HCT116 (cell line): ENCODE results near the gene ANXA2R. TPM values are rescaled to one million over a fixed set of nuclear protein-coding genes. Genes with fewer than 3 reads are reported as not detected.
"Not testable (repeated sequence)": the region's sequence is repeated elsewhere in the genome, so short reads cannot be mapped to it uniquely, and the experiment has no call there.

ENCODE experiments used
- ATAC-seq: fragments of 200-7000 bp; cut with Tn5 transposase; 2 replicates; pipeline ENCODE4 v1.9.1; 2020; ENCODE audit warnings: mild to moderate bottlenecking, moderate library complexity
- BruUV-seq: library from RNA; stranded (reverse); fragments of 400-500 nt; replicated peaks from 2 replicates; lab custom pipeline; 2021; lab: Mats Ljungman, UMichigan
- CTCF ChIA-PET: fragments of 300-600 bp; sonication (Branson Sonifier 250); formaldehyde crosslinking; loops from one replicate; lab custom pipeline; 2021; ENCODE audit warnings: antibody characterized with exemption; lab: Charles Lee
- POLR2A ChIA-PET: fragments of 300-600, 350-600 bp; sonication (Branson Sonifier 250); formaldehyde crosslinking; loops from one replicate; lab custom pipeline; 2021; ENCODE audit warnings: antibody characterized with exemption; lab: Charles Lee
- RAD21 ChIA-PET, 2 experiments: fragments of 300-600 bp; sonication (Branson Sonifier 250); formaldehyde crosslinking; loops; one replicate each; lab custom pipeline; 2023; ENCODE audit warnings: low total read pairs in 2 of 2; ENCODE audit not compliant: uncharacterized antibody in 2 of 2, unreplicated experiment in 2 of 2, low non-redundant PET in 1 of 2; lab: Charles Lee
- DNase-seq: peaks from one replicate; pipeline ENCODE4 v3.0.0-alpha.2; 2010; ENCODE audit warnings: low read depth, low spot score
- H2AFZ ChIP-seq: fragments of 200-600 bp; shearing (Covaris generic), sonication (generic); 2 replicates; pipeline ENCODE4 v1.6.1; 2017; ENCODE audit warnings: low read depth, mixed run types, mixed read lengths, antibody characterized with exemption, low read length; ENCODE audit not compliant: poor library complexity, severe bottlenecking
- H3K27ac ChIP-seq: 2 replicates; pipeline ENCODE4 v1.5.1; 2012; ENCODE audit warnings: low read depth, low read length
- H3K27me3 ChIP-seq: fragments of 200-600 bp; sonication (generic); 2 replicates; pipeline ENCODE4 v1.6.1; 2016; ENCODE audit warnings: mixed run types, low read length, mixed read lengths; ENCODE audit not compliant: insufficient read depth
- H3K36me3 ChIP-seq, 2 experiments: fragments of 200-500 bp in 1 of 2; fragments of 200-600 bp in 1 of 2; sonication (Bioruptor generic) in 1 of 2; sonication (generic) in 1 of 2; 2 replicates each; pipeline versions ENCODE4 v1.5.1 to v1.6.1; 2014 to 2016; ENCODE audit warnings: low read length in 2 of 2, inconsistent platforms in 1 of 2, mixed read lengths in 1 of 2, mixed run types in 1 of 2; ENCODE audit not compliant: insufficient read depth in 2 of 2, control insufficient read depth in 1 of 2
- H3K4me1 ChIP-seq, 2 experiments: fragments of 200-600 bp in 1 of 2; sonication (generic) in 1 of 2; 2 replicates each; pipeline versions ENCODE4 v1.5.1 to v1.6.1; 2012 to 2017; ENCODE audit warnings: low read length in 2 of 2, inconsistent platforms in 1 of 2, mild to moderate bottlenecking in 1 of 2, mixed read lengths in 1 of 2, mixed run types in 1 of 2, moderate library complexity in 1 of 2; ENCODE audit not compliant: insufficient read depth in 2 of 2, control insufficient read depth in 1 of 2
- H3K4me2 ChIP-seq: fragments of 200-600 bp; sonication (generic); 2 replicates; pipeline ENCODE4 v1.6.1; 2017; ENCODE audit warnings: mixed run types, low read length, mixed read lengths
- H3K4me3 ChIP-seq, 2 experiments: fragments of 200-600 bp in 1 of 2; sonication (generic) in 1 of 2; replicated peaks in 1 of 2; 2 replicates each; pipeline ENCODE4 v1.5.1; 2011 to 2016; ENCODE audit warnings: low read length in 2 of 2, control low read depth in 1 of 2, low read depth in 1 of 2, mild to moderate bottlenecking in 1 of 2, mixed read lengths in 1 of 2, mixed run types in 1 of 2
- H3K79me2 ChIP-seq: fragments of 200-600 bp; sonication (generic); 2 replicates; pipeline ENCODE4 v1.6.1; 2017; ENCODE audit warnings: mild to moderate bottlenecking, mixed run types, low read length, moderate library complexity, mixed read lengths; ENCODE audit not compliant: insufficient read depth
- H3K9ac ChIP-seq: fragments of 200-600 bp; sonication (generic); 2 replicates; pipeline ENCODE4 v1.6.1; 2016; ENCODE audit warnings: low read length, mixed read lengths
- H3K9me2 ChIP-seq: fragments of 200-600 bp; sonication (generic), shearing (Covaris generic); 2 replicates; pipeline ENCODE4 v1.6.1; 2017; ENCODE audit warnings: mixed run types, mild to moderate bottlenecking, moderate library complexity; ENCODE audit not compliant: insufficient read depth
- H3K9me3 ChIP-seq, 2 experiments: fragments of 200-500 bp in 1 of 2; fragments of 200-600 bp in 1 of 2; sonication (Bioruptor generic) in 1 of 2; sonication (generic) in 1 of 2; 2 replicates each; pipeline ENCODE4 v1.6.1; 2014 to 2017; ENCODE audit warnings: low read length in 2 of 2, mixed read lengths in 2 of 2, inconsistent platforms in 1 of 2, low read depth in 1 of 2, mild to moderate bottlenecking in 1 of 2, mixed run types in 1 of 2, moderate library complexity in 1 of 2; ENCODE audit not compliant: control insufficient read depth in 1 of 2, insufficient read depth in 1 of 2
- H4K20me1 ChIP-seq: fragments of 200-600 bp; sonication (generic), shearing (Covaris generic); 2 replicates; pipeline ENCODE4 v1.6.1; 2017; ENCODE audit warnings: mixed run types, mild to moderate bottlenecking, moderate library complexity; ENCODE audit not compliant: insufficient read depth
- CBX3 ChIP-seq: IDR thresholded peaks from 2 replicates; pipeline ENCODE4 v1.6.1; 2012; ENCODE audit warnings: low read depth
- ELF1 ChIP-seq: IDR thresholded peaks from 2 replicates; pipeline ENCODE4 v1.6.1; 2012; ENCODE audit warnings: low read depth, borderline replicate concordance
- POLR2A ChIP-seq: IDR thresholded peaks from 2 replicates; pipeline ENCODE4 v1.7.0; 2011; ENCODE audit warnings: borderline replicate concordance; ENCODE audit not compliant: insufficient read depth, insufficient read length; ENCODE audit errors: extremely low read depth
- TCF7L2 ChIP-seq: IDR thresholded peaks from 2 replicates; pipeline ENCODE4 v1.7.0; 2011; ENCODE audit warnings: borderline replicate concordance, inconsistent platforms; ENCODE audit not compliant: insufficient read depth, insufficient read length; ENCODE audit errors: extremely low read depth
- ZFX ChIP-seq: fragments of 450-650 bp; IDR thresholded peaks from 2 replicates; pipeline ENCODE4 v1.6.1; 2017
- intact Hi-C: fragments of 100-400 bp; cut with micrococcal nuclease; formaldehyde crosslinking; loops from 2 replicates; pipeline ENCODE4 v1.10.0; 2022
- total RNA-seq: library from RNA; stranded (reverse); gene quantifications from one replicate; pipeline ENCODE4 v1.2.1, GENCODE V29; 2021; ENCODE audit not compliant: unreplicated experiment
- TF ChIP-seq, protein P1 (sequence below): IDR thresholded peaks from 2 replicates; pipeline ENCODE4 v1.6.1; 2012
- TF ChIP-seq, protein P2 (sequence below), 3 experiments: fragments of 200-600 bp in 1 of 3; sonication (generic) in 1 of 3; IDR thresholded peaks in 2 of 3; conservative IDR thresholded peaks in 1 of 3; 2 replicates each; pipeline ENCODE4 v1.5.1; 2012 to 2017; ENCODE audit warnings: low read depth in 2 of 3, low read length in 2 of 3, antibody characterized with exemption in 1 of 3, borderline replicate concordance in 1 of 3, control low read depth in 1 of 3, mild to moderate bottlenecking in 1 of 3, mixed read lengths in 1 of 3, mixed run types in 1 of 3, moderate library complexity in 1 of 3; ENCODE audit not compliant: insufficient read depth in 1 of 3

Gene ANXA2R
- total RNA-seq, 1 experiment from 2014 or later, result 0.37 TPM

DNA sequence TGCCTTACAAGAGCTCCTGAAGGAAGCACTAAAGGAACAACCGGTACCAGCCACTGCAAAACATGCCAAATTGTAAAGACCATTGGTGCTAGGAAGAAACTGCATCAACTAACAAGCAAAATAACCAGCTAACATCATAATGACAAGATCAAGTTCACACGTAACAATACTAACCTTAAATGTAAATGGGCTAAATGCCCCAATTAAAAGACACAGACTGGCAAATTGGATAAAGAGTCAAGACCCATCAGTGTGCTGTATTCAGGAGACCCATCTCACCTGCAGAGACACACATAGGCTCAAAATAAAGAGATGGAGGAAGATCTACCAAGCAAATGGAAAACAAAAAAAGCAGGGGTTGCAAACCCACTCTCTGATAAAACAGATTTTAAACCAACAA is 15.0 kb upstream of the ANXA2R start:
- RAD21 ChIA-PET, H3K4me2 ChIP-seq, CTCF ChIA-PET, H3K9ac ChIP-seq, H3K27ac ChIP-seq, POLR2A ChIA-PET, ATAC-seq, H3K9me3 ChIP-seq, H3K36me3 ChIP-seq, intact Hi-C loops, DNase-seq, H3K79me2 ChIP-seq, BruUV-seq, H3K27me3 ChIP-seq, H4K20me1 ChIP-seq, H3K4me3 ChIP-seq, H3K9me2 ChIP-seq, H2AFZ ChIP-seq, H3K4me1 ChIP-seq: not testable (repeated sequence)

DNA sequence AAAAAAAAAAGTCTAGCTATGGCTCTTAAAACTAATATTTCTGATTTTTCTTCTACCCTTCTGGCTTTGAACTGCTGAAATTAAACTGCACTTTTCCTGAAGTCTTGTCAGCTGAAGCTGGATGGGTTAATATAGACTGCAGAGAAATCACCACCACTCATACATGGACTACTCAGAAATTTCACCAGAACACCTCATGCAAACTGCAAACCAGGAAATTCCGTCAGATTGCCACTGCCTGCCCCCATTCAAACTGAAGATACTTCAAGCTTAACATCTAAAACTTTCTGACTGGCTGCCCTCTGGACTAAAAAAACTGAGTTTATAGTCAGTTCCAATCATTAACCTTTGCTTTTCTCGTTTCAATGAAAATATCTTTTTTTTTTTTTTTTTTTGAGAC is 11.6 kb upstream of the ANXA2R start:
- CTCF ChIA-PET, result no interaction called here

More for the DNA sequence above, 11.6 kb upstream of the ANXA2R start:
- H3K4me1 ChIP-seq, result peaks cover 0 to 4% of the 10 kb centered on the region in 2 experiments; a peak in 1 of 4 replicates
- H3K9me2 ChIP-seq, result no peaks in the 10 kb centered on the region
- H3K9me3 ChIP-seq, result no peaks in the 10 kb centered on the region
- H3K79me2 ChIP-seq, result no peaks in the 10 kb centered on the region
- H4K20me1 ChIP-seq, result no peaks in the 10 kb centered on the region
- no peak overlapping the region for H3K9ac ChIP-seq
- no peak overlapping the region for H3K4me2 ChIP-seq
- H3K27ac ChIP-seq, result no peak overlapping the region
- TF ChIP-seq CBX3 (no peak), ZFX (no peak), ELF1 (no peak), POLR2A (no peak), TCF7L2 (no peak)
- TF ChIP-seq, protein P1, sequence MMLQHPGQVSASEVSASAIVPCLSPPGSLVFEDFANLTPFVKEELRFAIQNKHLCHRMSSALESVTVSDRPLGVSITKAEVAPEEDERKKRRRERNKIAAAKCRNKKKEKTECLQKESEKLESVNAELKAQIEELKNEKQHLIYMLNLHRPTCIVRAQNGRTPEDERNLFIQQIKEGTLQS, result no peak
- TF ChIP-seq, protein P2, sequence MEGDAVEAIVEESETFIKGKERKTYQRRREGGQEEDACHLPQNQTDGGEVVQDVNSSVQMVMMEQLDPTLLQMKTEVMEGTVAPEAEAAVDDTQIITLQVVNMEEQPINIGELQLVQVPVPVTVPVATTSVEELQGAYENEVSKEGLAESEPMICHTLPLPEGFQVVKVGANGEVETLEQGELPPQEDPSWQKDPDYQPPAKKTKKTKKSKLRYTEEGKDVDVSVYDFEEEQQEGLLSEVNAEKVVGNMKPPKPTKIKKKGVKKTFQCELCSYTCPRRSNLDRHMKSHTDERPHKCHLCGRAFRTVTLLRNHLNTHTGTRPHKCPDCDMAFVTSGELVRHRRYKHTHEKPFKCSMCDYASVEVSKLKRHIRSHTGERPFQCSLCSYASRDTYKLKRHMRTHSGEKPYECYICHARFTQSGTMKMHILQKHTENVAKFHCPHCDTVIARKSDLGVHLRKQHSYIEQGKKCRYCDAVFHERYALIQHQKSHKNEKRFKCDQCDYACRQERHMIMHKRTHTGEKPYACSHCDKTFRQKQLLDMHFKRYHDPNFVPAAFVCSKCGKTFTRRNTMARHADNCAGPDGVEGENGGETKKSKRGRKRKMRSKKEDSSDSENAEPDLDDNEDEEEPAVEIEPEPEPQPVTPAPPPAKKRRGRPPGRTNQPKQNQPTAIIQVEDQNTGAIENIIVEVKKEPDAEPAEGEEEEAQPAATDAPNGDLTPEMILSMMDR (IDR thresholded peaks at IDR 0.05 in 2 of 3, conservative IDR thresholded peaks at IDR 0.05 in 1 of 3; ENCODE audit: borderline replicate concordance in 1 of 3, insufficient read depth in 1 of 3, low read depth in 2 of 3, low read length in 2 of 3), result no peak
- TF ChIP-seq, all 23 proteins: peak for 0
- RAD21 ChIA-PET, result no interaction called here
- no peak for DNase-seq
- Histone ChIP-seq H3K4me3 (no peak overlapping the region), H2AFZ (no peak overlapping the region), H3K27me3 (no peaks in the 10 kb centered on the region), H3K36me3 (no peaks in the 10 kb centered on the region)
- POLR2A ChIA-PET, result no interaction called here
- intact Hi-C loops, result no loop called here
- BruUV-seq, result no TSS peak
- ATAC-seq, result no peak
